Activated T-cell treated with anti-CD3 and anti-CD28 coated beads, Interleukin-2, amount 50 U/mL, for 1 hour (primary cell): ENCODE data around the gene UBTD2.
"Not testable (repeated sequence)": the region's sequence is repeated elsewhere in the genome, so short reads cannot be mapped to it uniquely, and the experiment has no call there.

ENCODE experiments used
- DNase-seq: peaks from one replicate; pipeline ENCODE4 v3.0.0-alpha.2; 2020

The UBTD2 gene

DNA sequence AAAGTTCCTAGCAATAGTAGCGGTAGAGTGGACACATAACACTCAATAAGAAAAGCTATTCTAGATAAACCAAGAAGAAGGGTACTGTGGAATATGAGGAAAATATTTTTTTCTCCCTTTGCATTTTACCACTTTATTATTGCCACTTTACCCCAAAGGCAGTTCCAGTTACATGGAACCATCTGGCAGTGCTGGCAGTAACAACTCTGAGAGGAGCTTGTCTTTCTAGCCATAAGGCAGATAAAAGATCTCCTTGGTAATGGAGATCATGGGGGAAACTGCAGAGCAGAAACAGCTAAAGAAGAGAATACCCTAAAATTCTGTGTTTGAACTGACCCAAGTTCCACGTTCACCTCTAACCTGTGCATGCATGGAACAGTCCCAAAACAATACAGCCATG lies 38.5 kb downstream of the UBTD2 start:
- no peak for DNase-seq

DNA sequence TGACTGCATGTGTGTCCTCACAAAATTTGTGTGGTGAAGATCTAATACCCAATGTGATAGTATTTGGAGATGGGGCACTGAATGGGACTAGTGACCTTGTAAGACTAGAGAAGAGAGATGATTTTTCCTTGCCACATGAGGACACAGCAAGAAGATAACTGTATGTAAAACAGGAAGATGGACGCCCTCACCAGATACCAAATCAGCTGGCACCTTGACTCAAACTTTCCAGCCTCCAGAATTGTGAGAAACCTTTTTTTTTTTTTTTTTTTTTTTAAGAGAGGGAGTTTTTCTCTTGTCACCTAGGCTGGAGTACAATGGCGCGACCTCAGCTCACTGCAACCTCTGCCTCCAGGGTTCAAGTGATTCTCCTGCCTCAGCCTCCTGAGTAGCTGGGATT lies 40.3 kb downstream of the UBTD2 start:
- DNase-seq: no peak

DNA sequence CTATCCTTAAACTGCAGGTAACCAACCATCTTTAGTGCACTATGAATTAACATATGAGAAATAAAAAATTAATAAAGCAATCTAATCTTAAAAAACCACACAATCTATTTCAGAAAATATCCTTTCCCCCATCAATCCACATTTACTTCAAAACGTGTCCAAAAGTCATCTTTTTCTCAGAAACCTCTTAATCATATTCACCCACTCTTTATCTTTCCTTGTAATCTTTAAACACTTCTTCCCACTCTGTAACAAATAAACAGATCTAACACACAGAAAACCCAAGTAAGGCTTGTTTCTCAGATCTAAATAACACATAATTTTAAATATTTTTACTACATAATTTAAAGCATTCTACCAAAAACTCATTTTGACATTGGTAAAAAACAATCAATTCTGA lies 45.2 kb downstream of the UBTD2 start:
- no peak for DNase-seq

DNA sequence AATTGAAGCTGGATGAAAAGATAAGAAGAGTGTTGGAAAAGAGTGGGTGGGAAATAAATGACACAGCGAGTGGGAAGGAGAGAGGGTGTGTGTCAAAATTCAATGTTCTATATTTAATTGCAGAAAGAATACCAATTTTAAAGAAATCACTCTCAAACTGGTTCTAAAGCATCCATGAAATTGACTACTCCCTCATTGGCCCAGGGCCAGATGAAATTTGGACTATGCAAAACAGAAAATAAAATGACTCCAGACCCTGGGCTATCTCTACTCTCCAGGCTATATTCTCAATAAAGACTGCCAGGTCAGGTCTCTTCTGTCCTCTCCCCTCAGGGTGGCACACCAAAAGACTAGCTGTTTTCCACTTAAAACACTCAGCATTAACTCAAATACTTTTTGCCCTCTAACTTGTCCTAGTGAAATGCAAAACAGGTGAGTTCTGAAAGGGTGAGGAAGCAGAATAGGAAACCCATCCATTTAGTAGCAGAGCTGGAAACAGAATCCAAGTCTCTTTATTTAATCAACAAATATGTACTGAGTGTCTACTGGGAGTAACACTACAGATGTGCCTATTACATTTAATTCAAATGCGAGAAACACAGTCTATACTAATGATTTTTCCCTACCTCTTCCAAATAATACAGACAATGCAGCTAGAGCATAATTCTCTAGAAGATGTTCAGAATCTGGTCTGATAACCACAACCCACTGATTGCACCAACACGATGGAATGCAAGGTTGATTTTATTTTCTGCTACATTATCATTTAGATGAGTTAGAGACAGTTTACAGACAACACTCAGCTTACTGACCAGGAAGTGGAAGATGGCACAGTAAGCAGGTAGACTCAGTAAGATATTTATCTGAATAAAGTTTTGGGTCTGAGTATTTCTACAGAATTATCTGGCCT lies 47.5 kb downstream of the UBTD2 start:
- no peak for DNase-seq

DNA sequence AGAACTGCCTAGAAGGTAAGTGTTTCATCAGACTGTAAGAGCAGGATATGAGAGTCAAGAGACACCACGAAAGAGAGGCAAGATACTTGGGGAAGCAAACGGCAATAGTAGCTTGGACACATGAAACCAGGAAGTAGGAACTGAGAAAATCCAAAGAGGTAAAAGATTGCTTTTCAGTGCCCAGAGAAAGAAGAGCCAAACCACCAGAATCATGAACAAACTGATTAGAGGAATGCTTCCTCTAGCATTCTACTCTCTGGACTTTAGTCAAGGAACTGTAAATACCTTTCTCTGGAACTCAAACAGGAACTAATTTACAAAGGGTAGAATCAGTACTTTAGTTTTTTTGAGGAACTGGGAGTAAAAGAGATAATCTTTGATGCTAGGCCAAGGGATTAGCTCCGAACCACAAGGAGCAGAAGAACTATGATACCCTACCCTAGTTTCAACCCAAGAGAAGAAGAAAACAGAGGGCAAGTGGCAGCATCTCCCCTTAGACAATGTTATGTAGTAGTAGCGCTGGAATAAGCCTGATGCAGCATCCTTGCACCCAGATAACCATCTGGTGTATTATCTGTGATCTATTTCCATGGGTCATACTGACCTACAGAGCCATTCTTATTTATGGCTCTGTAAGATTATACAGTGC lies 48.3 kb downstream of the UBTD2 start:
- no peak for DNase-seq

DNA sequence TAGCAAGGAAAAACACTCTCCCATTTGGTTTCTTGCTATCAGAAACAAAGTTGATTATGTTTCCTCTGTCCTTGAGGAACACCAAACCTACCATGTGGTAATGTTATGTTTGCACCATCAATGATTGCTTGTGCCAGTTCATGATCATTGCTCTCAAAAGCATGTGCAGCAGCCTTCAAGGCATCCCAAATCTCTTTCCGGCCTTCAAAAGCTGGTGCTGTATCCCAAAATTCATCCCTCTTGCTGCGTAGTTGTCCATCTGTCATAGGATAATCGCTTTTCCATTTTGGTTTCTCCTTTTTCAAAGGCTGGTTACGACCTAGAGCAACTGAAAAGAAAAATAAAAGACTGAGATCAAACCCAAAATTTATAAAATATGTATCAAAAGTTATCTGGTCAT lies 49.5 kb downstream of the UBTD2 start:
- no peak for DNase-seq

DNA sequence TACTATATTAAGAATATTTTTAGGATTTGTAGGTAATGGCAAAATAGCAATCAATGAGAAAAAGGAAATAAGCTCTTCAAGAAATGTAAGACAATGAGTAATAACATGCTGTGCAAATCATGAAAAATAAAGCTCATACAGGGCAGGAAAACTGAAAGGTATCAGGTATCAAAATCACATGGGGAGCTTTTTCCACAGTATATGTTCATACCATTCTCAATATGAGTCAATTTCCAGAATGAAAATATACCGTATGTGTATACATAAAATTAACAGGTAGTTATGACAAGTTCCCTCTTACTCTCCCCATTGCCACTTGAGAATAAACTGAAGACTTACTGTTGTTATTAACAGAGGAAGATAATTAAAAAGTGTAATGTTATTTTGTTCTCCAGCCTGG lies 53.7 kb downstream of the UBTD2 start:
- no peak for DNase-seq

DNA sequence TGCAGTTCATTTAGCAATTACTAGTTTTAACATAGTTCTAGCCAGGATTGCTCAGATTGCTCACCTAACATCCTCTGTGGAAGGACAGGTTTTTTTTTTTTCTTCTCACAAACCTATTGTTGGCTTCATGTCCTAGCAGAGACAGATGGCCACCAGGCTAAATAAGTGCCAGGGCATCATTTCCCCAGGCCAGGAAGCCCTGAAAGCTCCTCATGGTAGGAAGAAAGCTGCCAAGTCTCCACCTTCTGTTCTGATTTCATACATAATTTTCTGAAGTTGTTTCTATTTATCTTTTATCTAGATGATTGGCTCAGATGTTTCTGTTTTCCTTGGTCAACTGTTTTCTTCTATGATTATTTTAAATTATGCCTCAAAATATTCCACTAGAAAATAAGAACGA lies 58.6 kb downstream of the UBTD2 start:
- no peak for DNase-seq

DNA sequence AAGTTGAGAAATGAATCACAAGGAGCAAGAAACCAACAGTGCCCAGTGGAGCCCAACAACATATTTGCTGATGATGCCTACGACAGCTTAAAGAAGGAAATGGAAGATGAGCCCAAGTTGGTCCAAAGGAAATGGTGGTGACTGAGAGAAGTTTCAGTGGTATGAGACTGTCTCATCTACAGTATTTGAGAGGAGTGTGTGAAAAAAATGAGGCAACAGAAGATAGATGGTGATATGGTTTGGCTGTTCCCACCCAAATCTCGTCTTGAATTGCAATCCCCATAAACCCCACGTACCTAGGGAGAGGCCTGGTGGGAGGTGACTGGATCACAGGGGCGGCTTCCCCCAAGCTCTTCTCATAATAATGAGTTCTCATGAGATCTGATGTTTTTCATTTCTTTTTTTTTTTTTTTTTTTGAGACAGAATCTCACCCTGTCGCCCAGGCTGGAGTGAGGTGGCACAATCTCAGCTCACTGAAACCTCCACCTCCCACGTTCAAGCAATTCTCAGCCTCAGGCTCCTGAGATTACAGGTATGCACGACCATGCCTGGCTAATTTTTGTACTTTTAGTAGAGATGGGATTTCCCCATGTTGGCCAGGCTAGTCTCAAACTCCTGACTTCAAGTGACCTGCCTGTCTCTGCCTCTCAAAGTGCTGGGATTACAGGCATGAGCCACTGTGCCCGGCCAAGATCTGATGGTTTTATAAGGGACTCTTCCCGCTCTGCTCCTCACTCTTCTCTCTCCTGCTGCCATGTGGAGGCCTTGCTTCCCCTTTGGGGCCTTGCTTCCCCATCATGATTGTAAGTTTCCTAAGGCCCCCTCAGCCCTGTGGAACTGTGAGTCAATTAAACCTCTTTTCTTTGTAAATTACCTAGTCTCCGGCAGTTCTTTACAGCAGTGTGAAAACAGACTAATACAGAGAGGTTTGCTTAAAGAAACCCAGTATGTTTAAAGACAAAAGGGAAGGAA lies 59.4 kb downstream of the UBTD2 start:
- no peak for DNase-seq

DNA sequence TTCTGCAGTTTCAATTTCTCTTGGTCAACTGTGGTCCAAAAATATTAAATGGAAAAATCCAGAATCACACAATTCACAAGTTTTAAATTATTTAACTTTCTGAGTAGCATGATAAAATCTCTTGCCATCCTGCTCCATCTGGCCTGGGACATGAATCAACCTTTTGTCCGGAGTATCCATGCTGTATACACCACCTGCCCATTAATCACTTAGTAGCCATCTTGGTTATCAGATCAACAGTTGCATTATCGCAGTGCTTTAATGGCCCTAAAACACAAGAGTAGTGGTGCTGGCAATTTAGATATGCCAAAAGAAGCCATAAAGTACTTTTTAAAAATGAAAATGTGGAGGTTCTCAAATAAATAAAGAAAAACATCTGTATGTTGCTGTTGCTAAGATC lies 64.3 kb downstream of the UBTD2 start:
- DNase-seq: no peak

DNA sequence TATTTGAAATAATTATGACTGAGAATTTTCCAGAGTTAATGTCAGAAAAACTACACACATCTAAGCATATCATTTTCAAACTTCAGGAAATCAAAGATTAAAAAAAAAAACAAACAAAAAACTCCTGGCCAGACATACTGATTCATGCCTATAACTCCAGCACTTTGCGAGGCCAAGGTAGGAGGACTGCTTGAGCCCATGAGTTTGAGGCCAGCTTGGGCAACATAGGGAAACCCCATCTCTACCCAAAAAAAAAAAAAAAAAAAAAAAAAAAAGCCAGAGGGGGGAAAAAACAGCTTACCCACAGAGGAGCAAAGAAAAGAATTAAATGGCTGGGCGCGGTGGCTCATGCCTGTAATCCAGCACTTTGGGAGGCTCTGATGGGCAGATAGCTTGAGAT lies 67.2 kb downstream of the UBTD2 start:
- no peak for DNase-seq

DNA sequence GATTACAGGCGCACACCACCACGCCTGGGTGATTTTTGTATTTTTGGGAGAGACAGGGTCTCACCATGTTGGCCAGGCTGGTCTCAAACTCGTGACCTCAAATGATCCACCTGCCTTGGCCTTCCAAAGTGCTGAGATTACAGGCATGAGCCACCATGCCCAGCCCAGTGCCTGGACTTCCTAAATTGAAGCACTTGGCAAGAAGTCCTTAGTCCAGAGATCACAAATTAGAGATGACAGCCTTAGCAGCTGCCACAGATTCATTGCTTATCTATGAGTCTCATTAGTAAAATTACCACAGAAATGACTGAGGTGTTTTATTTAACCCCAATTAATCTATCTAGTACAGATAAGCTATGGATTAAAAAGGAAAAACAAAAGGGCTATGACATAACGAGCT lies 70.4 kb downstream of the UBTD2 start:
- no peak for DNase-seq

DNA sequence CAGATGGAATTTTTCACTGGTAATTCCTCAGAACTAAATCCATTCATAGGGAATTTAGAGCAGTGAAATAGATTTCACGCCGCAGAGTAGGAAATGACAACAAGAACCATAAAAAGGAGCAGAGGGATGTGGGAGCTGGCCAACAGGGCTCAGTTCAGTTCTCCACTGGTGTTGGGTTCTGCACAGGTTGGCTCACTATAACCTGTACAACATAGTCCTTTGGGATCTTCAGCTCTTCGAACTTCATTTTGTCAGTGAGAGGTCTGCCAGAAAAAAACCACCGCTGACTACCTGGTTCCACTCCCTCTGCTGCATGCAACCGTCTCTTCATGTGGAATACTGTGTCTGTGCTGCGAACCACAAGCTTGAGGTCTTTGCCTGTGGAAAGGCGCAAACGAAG lies 71.9 kb downstream of the UBTD2 start:
- DNase-seq: no peak

DNA sequence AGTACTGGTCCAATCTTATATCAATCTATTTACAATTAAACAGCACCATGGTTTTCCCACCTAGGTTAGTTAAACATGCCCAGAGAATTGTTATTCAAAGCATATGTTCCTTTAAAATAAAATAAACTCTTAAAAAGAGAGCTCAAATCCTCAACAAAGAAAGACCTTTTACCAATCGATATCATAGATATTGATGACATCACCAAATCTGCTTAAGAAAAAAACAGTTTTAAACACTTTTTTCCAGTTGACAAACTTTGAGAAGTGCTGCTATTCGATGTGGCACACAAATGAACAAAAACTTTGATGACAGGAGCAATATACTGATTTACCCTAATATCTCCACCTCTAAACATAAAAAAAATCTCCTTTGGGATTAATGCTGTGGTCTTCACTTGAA lies 73.8 kb downstream of the UBTD2 start:
- DNase-seq: no peak

DNA sequence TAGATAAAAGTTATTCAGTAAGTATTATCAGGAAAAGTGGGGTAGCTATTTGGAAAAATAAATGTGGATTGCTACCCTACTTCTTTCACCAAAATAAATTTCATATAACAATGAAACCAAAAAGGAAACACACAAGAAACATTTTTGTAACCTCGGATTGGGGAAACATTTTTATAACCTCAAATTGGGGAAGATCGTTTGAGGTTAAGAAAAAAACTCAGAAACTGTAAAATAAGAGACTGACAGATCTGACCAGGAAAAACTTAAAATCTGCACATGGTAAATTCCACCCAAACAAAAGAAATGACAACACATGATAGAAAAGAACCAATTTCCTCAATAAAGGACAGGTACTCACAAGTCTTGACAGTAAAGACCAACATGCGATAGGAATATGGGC lies 76.1 kb downstream of the UBTD2 start:
- DNase-seq: no peak

DNA sequence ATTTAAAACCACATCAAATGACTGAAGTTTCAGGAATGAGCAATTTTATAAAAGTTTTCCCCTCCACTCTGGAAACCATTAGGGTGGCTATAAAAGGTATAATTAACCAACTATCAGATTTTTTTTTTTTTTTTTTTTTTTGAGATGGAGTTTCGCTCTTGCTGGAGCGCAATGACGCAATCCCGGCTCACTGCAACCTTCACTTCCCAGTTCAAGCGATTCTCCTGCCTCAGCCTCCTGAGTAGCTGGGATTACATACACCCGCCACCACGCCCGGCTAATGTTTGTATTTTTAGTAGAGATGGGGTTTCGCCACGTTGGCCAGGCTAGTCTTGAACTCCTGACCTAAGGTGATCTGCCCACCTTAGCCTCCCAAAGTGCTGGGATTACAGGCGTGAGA lies 77.6 kb downstream of the UBTD2 start:
- DNase-seq: not testable (repeated sequence)

DNA sequence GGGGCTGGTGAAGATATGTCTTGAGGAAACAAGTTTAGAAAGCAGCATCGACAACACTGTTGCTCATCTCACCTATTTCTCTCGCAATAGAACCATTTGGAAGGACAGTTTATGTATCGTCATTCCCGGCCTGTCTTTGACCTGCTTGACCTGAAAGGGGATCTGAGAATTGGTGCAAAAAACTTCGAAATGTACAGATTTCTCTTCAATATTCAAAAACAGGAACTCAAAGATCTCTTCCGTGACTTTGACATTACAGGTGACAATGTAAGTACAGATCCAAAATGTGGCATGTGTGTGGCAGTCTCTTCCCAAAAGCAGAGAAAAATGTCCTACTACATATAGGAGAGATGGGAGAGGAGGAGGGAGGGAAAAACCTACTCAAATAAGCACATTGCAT lies 83.1 kb downstream of the UBTD2 start:
- DNase-seq: no peak

DNA sequence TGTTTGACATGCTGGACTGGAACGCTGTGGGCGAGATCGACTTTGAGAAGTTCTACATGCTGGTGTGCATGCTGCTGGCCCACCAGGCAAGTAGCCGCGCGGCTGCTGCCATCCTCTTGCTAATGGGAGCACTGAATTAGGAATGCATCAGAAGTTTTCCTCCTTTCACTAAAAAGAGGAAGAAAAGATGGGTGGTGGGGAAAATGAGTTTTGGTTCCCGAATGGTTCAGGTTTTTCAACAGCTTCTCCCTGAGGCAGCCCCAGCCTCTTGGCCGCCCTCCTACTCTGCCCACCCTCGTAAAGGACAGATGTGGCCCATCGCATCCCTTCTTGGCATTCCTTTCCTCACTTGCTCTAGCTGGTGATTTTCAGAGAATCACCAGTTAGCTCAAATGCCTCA lies 84.1 kb downstream of the UBTD2 start:
- DNase-seq: no peak

DNA sequence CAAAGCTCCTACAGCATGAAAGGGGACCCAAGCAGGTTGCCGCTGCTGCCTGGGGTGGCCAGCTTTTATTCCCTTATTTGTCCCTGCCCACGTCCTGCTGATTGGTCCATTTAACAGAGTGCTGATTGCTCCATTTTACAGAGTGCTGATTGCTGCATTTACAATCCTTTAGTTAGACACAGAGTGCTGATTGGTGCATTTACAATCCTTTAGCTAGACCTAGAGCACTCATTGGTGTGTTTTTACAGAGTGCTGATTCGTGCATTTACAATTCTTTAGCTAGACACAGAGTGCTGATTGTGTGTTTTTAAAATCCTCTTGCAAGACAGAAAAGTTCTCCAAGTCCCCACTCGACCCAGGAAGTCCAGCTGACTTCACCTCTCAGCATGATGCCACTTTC lies 85.8 kb downstream of the UBTD2 start:
- not testable (repeated sequence) for DNase-seq

DNA sequence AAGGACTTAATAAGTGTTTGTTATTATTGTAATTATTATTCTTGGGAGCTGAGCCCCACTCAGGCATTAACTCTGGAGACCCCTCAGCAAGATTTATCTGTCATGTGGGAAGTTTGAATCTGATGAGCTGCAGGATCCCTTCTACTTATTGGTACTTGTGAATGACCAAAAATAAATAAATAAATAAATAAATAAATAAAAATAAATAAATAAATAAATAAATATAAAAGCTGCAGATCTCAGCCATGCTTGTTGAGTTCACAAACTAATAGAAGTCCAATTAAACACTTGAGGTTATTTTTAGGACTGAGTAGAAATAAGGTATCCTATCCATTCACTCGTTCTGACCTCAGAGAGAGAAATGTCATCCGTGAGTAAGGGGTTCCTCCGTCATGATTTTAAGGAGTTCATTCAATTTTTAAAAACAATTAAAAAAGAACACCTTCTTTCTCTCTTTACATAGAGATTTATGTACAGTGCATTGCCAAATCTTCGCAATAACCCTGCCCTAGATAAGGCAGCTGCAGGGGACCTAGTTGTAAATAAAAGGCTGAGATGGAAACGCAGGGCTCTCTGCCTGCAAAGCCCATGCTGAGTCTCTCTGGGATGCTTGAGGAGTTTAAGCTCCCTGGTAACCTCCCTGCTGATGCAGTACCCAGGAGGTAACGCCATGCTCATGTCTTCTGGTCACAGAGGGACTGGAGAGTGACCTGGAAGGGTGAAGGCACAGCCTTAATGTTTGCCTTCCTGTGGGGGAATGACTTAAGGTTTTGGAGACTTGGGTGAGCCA lies 88.4 kb downstream of the UBTD2 start:
- DNase-seq: no peak

DNA sequence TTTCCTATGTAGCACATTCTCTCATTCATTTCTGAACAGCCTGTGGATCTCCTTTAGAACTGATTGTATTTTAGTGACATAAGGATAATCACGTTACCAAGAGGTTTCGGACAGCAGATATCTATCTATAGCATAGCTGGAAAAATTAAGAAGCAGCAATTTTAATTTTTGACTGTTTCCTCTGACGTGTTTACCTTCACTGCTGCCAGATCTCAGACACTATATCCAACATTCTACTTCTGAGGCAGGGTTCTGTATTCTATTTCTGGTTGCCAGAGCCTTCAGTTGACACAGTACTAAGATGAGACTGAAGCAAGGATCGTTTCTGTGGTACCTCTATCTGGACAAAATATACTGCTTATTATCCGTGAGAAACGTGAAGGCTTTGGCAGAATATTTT lies 89.7 kb downstream of the UBTD2 start, which contains the start of gene EFCAB9:
Gene EFCAB9, plus strand, starts transcription at position 301 of the 400 bp plus-strand sequence. Its CDS starts 1 bp downstream, at position 302.
- no peak for DNase-seq

DNA sequence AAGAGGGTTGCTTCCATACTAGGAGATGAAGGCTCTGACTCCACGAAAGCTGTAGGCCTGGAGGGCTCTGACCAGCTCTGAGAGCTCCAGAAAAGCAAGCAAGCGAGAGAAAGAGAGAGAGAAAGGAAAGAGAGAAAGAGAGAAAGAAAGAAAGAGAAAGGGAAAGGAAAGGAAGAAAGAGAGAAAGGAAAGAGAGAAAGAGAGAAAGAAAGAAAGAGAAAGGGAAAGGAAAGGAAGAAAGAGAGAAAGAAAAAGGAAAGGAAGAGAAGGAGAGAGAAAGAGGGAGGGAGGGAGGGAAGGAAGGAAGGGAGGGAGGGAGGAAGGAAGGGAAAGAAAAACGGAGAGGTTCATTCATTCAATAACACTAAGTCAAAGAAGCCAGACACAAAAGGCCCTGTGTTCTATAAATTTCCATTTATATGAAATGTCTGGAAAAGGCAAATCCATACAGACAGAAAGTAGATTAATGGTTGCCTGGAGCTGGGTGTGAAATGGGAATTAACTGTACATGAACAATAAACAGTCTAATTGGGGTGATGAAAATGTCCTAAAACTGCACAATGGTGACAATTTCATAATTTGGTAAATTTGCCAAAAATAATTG lies 93.8 kb downstream of the UBTD2 start:
- no peak for DNase-seq
